Adrenal gland (tissue), 12 donors: ENCODE data around the gene BRPF3. TPM values are rescaled to one million over a fixed set of nuclear protein-coding genes. Genes with fewer than 3 reads are reported as not detected.

Experiments
- DNase-seq, 7 donors: peaks; one replicate each; pipeline ENCODE4 v3.0.0-alpha.2; 2019 to 2020
- H3K27ac ChIP-seq, 5 donors: fragments of 200-600 bp; sonication (generic) in 4 of 5; 1 replicate in 3 of 5; 2 replicates in 2 of 5; pipeline versions ENCODE4 v1.5.1 to v1.8.0; 2016 to 2020; ENCODE audit warnings: mild to moderate bottlenecking in 1 of 5
- H3K27me3 ChIP-seq: fragments of 200-600 bp; 2 replicates; pipeline ENCODE4 v1.8.0; 2021
- H3K36me3 ChIP-seq, 2 donors: fragments of 200-600 bp; replicated peaks in 1 of 2; 1 replicate in 1 of 2; 2 replicates in 1 of 2; pipeline versions ENCODE4 v1.5.1 to v1.8.0; 2018 to 2022
- H3K4me1 ChIP-seq, 2 donors: fragments of 200-600 bp; replicated peaks in 1 of 2; 1 replicate in 1 of 2; 2 replicates in 1 of 2; pipeline versions ENCODE4 v1.5.1 to v1.8.0; 2018 to 2021
- H3K4me3 ChIP-seq, 4 donors: fragments of 200-600 bp; sonication (generic) in 3 of 4; one replicate each; pipeline ENCODE4 v1.5.1; 2016 to 2018
- H3K9me3 ChIP-seq, 3 donors: fragments of 200-600 bp; sonication (generic) in 1 of 3; replicated peaks in 1 of 3; 1 replicate in 2 of 3; 2 replicates in 1 of 3; pipeline versions ENCODE4 v1.5.1 to v1.8.0; 2016 to 2021
- POLR2A ChIP-seq, 2 donors: fragments of 450-650 bp; IDR thresholded peaks; one replicate each; pipeline ENCODE4 v1.6.1; 2017; ENCODE audit warnings: antibody characterized with exemption in 2 of 2, mild to moderate bottlenecking in 2 of 2, moderate library complexity in 1 of 2
- WGBS, 4 donors: extraction: QIAGEN DNeasy Blood & Tissue Kit in 2 of 4; methylation state at CpG; one replicate each; pipeline versions ENCODE4 v1.1.5 to v1.1.7; 2013 to 2017; 5-methylcytosine and 5-hydroxymethylcytosine counted together
- intact Hi-C, 2 donors: fragments of 100-400 bp; cut with DNase I; formaldehyde crosslinking; loops; one replicate each; pipeline versions ENCODE4 v1.14.1 to v1.15.0; 2022 to 2023
- polyA plus RNA-seq, 3 donors: library from polyadenylated mRNA; stranded (reverse); fragments of 200-250 nt in 2 of 3; fragments of 350-450 nt in 1 of 3; fragmentation: Illumina TruSeq in 1 of 3; extraction: RNeasy Lipid Tissue Mini Kit (QIAGEN cat#74804) in 1 of 3; gene quantifications; one replicate each; pipeline ENCODE4 v1.2.3, GENCODE V29; 2013 to 2014
- total RNA-seq, 9 donors: library from RNA; depleted of rRNA in 4 of 9; stranded (reverse); fragments of >200 nt in 4 of 9; fragments of 120-200 nt in 1 of 9; fragmentation: NEBNext Ultra II Directional in 1 of 9; extraction: Animal tissue kit (Norgen Biotek cat#: 25700) in 1 of 9; gene quantifications; one replicate each; pipeline versions ENCODE4 v1.1.0 to v1.2.4, GENCODE V29; 2013 to 2023
- TF ChIP-seq, protein P1 (sequence below), 6 experiments: fragments of 450-650 bp in 4 of 6; fragments of 200-600 bp in 2 of 6; sonication (generic) in 1 of 6; IDR thresholded peaks; 1 replicate in 5 of 6; 2 replicates in 1 of 6; pipeline versions ENCODE4 v1.5.1 to v1.8.0; 2016 to 2021; ENCODE audit warnings: antibody characterized with exemption in 6 of 6, mild to moderate bottlenecking in 2 of 6, moderate library complexity in 1 of 6
- donor health status: healthy with polysubstance abuse.
- donor health status: Bipolar disorder and iron deficiency.
- donor health status: DM: yes; HTN: yes; CAD: no.
- donor health status: DM: no; HTN: no; CAD: no.
- donor health status: DM: no; HTN: no; CAD: no.
- donor health status: DM: yes; HTN: yes; CAD: no.

BRPF3 gene
- total and polyA plus RNA-seq, 12 donors: 9.8 to 111 (median 53.4) TPM

DNA sequence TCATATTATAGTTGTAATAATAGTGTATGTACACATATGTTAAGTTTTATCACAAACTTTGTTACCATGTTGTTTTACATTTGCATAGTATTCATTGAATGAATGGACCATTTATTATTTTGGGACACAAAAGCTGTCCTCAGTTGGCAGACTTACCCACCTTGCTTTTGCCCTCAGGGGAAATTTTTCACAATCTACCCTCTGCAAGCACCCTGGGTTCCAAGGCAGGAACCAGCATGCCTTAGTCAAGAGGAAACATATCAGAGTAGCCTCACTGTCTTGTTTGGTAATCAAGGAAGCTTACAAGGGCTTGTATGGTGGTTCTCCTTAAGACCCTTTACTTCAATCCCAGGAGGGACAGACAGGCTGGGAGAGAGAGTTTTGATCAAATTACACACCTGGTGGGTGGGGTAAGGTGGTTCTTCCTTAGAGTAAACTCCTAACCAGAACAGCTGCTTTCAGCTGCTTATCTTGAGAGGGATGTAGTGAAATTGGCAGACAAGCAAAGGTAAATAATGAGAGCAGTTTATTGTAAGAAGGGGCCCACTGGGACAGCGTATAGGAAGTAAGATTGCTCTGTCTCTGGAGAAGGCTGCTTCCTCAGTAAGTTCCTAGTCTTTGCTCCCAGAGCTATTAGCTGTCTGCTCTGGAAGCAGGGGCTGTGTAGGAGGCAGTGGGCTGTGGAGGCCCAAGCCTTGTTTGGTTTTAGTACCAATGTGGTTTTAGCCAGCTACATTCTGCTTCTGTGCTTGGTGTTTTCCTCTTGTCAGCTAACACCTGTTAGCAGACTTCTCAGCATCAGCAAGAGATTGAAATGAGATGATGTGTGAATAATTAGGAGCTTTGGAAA lies 31.1 kb downstream of the BRPF3 start:
- Histone ChIP-seq H3K27ac (no peak overlapping the region), H3K9me3 (no peaks in the 10 kb centered on the region), H3K27me3 (no peaks in the 10 kb centered on the region), H3K4me3 (no peak overlapping the region), H3K36me3 (peaks cover 0 to 81% of the 10 kb centered on the region in 2 donors), H3K4me1 (peaks cover 14 to 35% of the 10 kb centered on the region in 2 donors)
- intact Hi-C loops: no loop called here
- no peak for DNase-seq
- 85 to 91% (median 86%) methylated on average over 1 of the region's 1 CpG for WGBS, 4 donors
- TF ChIP-seq, protein P1, sequence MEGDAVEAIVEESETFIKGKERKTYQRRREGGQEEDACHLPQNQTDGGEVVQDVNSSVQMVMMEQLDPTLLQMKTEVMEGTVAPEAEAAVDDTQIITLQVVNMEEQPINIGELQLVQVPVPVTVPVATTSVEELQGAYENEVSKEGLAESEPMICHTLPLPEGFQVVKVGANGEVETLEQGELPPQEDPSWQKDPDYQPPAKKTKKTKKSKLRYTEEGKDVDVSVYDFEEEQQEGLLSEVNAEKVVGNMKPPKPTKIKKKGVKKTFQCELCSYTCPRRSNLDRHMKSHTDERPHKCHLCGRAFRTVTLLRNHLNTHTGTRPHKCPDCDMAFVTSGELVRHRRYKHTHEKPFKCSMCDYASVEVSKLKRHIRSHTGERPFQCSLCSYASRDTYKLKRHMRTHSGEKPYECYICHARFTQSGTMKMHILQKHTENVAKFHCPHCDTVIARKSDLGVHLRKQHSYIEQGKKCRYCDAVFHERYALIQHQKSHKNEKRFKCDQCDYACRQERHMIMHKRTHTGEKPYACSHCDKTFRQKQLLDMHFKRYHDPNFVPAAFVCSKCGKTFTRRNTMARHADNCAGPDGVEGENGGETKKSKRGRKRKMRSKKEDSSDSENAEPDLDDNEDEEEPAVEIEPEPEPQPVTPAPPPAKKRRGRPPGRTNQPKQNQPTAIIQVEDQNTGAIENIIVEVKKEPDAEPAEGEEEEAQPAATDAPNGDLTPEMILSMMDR (IDR thresholded peaks at IDR 0.05): no peak
- no peak for TF ChIP-seq POLR2A (IDR thresholded peaks at IDR 0.05)

DNA sequence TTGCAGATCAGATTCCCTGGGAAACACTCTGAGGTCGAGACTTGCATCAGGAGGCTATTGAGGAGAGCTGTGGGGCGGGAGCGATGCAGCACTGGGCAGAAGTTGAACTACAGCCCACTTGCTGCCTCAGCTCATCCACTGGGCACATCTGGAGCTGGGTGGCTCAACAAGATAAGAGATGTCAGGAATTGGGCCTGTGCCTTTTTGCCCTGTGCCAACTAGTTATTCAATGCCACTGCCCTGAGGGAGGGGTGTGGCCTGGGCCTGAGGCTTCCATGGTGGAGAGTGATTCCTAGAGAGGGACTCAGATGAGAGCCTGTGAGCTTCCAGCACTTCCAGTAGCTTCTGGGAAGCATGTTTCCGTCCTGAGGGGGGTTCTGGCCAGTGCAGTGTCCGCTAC lies 32.7 kb downstream of the BRPF3 start:
- intact Hi-C loops: no loop called here
- no peak overlapping the region for H3K4me3 ChIP-seq
- peaks cover 13 to 33% of the 10 kb centered on the region in 2 donors for H3K4me1 ChIP-seq
- peak; percentile 57 to 87 (median 86) for DNase-seq
- WGBS, 4 donors: 20 to 62% (median 61%) methylated on average over 2 to 5 of the region's 5 CpGs
- peak overlapping the region in 2 of 5 donors; percentile 30 to 37 for H3K27ac ChIP-seq
- H3K36me3 ChIP-seq: peaks cover 0 to 74% of the 10 kb centered on the region in 2 donors
- no peaks in the 10 kb centered on the region for H3K27me3 ChIP-seq
- no peaks in the 10 kb centered on the region for H3K9me3 ChIP-seq
- no peak for TF ChIP-seq POLR2A (IDR thresholded peaks at IDR 0.05)
- TF ChIP-seq, protein P1 (IDR thresholded peaks at IDR 0.05): no peak

DNA sequence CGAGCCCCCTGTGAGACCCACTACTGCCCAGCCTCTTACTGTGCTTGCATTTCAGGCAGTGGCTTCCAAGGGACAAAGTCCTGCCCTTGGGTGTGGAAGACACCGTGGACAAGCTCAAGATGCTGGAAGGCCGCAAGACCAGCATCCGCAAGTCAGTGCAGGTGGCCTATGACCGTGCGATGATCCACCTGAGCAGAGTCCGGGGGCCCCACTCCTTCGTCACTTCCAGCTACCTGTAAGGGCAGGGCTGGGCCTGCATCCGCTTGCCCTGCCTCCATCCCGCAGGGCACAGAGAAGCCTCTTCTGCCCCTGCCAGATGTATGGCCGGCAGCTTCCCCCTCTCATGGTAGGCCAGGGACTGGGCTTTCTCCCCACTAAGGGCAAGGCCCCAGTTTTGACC lies 33.8 kb downstream of the BRPF3 start:
- intact Hi-C loops: no loop called here
- Histone ChIP-seq H3K9me3 (no peaks in the 10 kb centered on the region), H3K4me1 (peaks cover 2 to 22% of the 10 kb centered on the region in 2 donors), H3K27me3 (no peaks in the 10 kb centered on the region), H3K27ac (no peak overlapping the region), H3K4me3 (no peak overlapping the region), H3K36me3 (peaks cover 0 to 67% of the 10 kb centered on the region in 2 donors)
- 84 to 99% (median 94%) methylated on average over 10 to 11 of the region's 11 CpGs for WGBS, 4 donors
- TF ChIP-seq, protein P1 (IDR thresholded peaks at IDR 0.05): no peak
- TF ChIP-seq POLR2A (IDR thresholded peaks at IDR 0.05): no peak
- peak in 1 of 7 donors; percentile 46 for DNase-seq

DNA sequence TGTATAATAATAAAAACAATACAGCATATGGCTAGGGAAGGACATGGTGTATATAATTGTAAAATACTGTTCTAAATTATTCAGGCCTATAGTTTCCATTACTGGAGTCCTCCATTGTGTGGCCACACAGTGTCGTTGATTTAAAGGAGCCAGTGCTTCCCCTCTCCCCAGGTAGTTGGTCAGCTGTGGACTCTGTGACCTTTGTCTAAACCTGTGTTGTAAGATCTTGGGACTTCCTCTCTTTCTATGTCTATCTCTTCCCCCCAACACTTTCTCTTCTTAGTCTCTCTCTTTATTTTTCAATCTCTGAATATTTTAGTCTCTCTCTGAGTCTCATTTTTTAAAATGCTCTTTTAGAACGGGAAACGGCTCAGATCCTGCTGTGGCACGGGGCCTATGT lies 35.6 kb downstream of the BRPF3 start:
- Histone ChIP-seq H3K27ac (no peak overlapping the region), H3K36me3 (peaks cover 0 to 58% of the 10 kb centered on the region in 2 donors), H3K4me3 (no peak overlapping the region), H3K27me3 (no peaks in the 10 kb centered on the region), H3K4me1 (peaks cover 0 to 14% of the 10 kb centered on the region in 2 donors), H3K9me3 (no peaks in the 10 kb centered on the region)
- peak in 1 of 7 donors; percentile 14 for DNase-seq
- WGBS, 4 donors: 81 to 87% (median 84%) methylated on average over 4 of the region's 4 CpGs
- intact Hi-C loops: no loop called here
- no peak for TF ChIP-seq POLR2A (IDR thresholded peaks at IDR 0.05)
- TF ChIP-seq, protein P1 (IDR thresholded peaks at IDR 0.05): no peak
